Thyroid gland (tissue), 4 donors: Measurements from ENCODE around the gene GCNA. TPM values are rescaled to one million over a fixed set of nuclear protein-coding genes. Genes with fewer than 3 reads are reported as not detected.
"Not testable (repeated sequence)": the region's sequence is repeated elsewhere in the genome, so short reads cannot be mapped to it uniquely, and the experiment has no call there.

Source experiments
- DNase-seq, 2 donors: peaks; one replicate each; pipeline ENCODE4 v3.0.0-alpha.2; 2019
- H3K27ac ChIP-seq, 3 donors: fragments of 200-600 bp; sonication (generic); 1 replicate in 2 of 3; 2 replicates in 1 of 3; pipeline ENCODE4 v1.5.1; 2016 to 2019; ENCODE audit warnings: mild to moderate bottlenecking in 1 of 3, moderate library complexity in 1 of 3
- H3K27me3 ChIP-seq: fragments of 200-600 bp; sonication (generic); one replicate; pipeline ENCODE4 v1.5.1; 2019
- H3K36me3 ChIP-seq, 2 donors: fragments of 200-600 bp; sonication (generic); one replicate each; pipeline ENCODE4 v1.5.1; 2016 to 2019
- H3K4me1 ChIP-seq, 2 donors: fragments of 200-600 bp; sonication (generic); one replicate each; pipeline ENCODE4 v1.5.1; 2017 to 2019
- H3K4me3 ChIP-seq, 3 donors: fragments of 200-600 bp; sonication (generic); replicated peaks in 1 of 3; 1 replicate in 2 of 3; 2 replicates in 1 of 3; pipeline ENCODE4 v1.5.1; 2016; ENCODE audit warnings: mild to moderate bottlenecking in 1 of 3
- H3K9me3 ChIP-seq: fragments of 200-600 bp; sonication (generic); one replicate; pipeline ENCODE4 v1.5.1; 2017
- POLR2A ChIP-seq, 2 donors: fragments of 450-650 bp; IDR thresholded peaks; one replicate each; pipeline ENCODE4 v1.6.1; 2017; ENCODE audit warnings: antibody characterized with exemption in 2 of 2, mild to moderate bottlenecking in 2 of 2, moderate library complexity in 1 of 2
- WGBS, 2 donors: methylation state at CpG; one replicate each; pipeline ENCODE4 v1.1.5; 2017; 5-methylcytosine and 5-hydroxymethylcytosine counted together
- intact Hi-C: fragments of 100-400 bp; cut with DNase I; formaldehyde crosslinking; loops from one replicate; pipeline ENCODE4 v1.15.1; 2023
- total RNA-seq, 4 donors: library from RNA; depleted of rRNA; stranded (reverse); fragments of >200 nt; gene quantifications; one replicate each; pipeline ENCODE4 v1.2.3, GENCODE V29; 2016
- TF ChIP-seq, protein P1 (sequence below), 6 experiments: fragments of 200-600 bp in 3 of 6; fragments of 450-650 bp in 3 of 6; sonication (generic) in 3 of 6; IDR thresholded peaks; one replicate each; pipeline ENCODE4 v1.5.1; 2016 to 2019; ENCODE audit warnings: antibody characterized with exemption in 6 of 6, mild to moderate bottlenecking in 2 of 6, inconsistent platforms in 1 of 6, moderate library complexity in 1 of 6

Gene GCNA
- total RNA-seq, 4 donors from 2014 or later, result 1.8 to 3.6 (median 2.5) TPM

DNA sequence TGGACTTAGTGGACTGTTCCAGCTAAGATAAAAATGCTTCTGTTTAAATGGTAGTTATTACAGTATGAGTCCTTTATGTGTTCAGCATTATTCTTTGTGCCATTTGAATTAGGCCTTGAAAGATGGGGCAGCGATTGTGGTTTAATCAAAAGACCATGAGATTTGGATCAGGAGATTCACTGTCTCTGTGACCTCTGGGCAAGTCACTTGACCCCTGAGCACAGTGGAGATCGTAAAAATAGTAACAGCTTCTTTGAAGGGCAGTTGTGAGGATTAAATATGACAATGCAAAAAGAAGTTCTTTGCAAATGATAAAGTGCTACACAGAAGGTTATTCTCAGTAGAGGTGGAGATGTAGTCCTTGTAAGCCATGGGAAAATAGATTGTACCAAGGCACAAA lies 29.3 kb downstream of the GCNA start:
- peaks cover 11 to 31% of the 10 kb centered on the region in 2 donors for H3K36me3 ChIP-seq
- H3K9me3 ChIP-seq, result no peaks in the 10 kb centered on the region
- TF ChIP-seq, protein P1, sequence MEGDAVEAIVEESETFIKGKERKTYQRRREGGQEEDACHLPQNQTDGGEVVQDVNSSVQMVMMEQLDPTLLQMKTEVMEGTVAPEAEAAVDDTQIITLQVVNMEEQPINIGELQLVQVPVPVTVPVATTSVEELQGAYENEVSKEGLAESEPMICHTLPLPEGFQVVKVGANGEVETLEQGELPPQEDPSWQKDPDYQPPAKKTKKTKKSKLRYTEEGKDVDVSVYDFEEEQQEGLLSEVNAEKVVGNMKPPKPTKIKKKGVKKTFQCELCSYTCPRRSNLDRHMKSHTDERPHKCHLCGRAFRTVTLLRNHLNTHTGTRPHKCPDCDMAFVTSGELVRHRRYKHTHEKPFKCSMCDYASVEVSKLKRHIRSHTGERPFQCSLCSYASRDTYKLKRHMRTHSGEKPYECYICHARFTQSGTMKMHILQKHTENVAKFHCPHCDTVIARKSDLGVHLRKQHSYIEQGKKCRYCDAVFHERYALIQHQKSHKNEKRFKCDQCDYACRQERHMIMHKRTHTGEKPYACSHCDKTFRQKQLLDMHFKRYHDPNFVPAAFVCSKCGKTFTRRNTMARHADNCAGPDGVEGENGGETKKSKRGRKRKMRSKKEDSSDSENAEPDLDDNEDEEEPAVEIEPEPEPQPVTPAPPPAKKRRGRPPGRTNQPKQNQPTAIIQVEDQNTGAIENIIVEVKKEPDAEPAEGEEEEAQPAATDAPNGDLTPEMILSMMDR (IDR thresholded peaks at IDR 0.05), result no peak
- WGBS, 2 donors, result 90 to 100% methylated on average over 2 of the region's 2 CpGs
- H3K4me1 ChIP-seq, result no peaks in the 10 kb centered on the region
- H3K27me3 ChIP-seq, result no peaks in the 10 kb centered on the region
- intact Hi-C loops, result no loop called here
- no peak for DNase-seq
- no peak overlapping the region for H3K4me3 ChIP-seq
- H3K27ac ChIP-seq, result no peak overlapping the region

DNA sequence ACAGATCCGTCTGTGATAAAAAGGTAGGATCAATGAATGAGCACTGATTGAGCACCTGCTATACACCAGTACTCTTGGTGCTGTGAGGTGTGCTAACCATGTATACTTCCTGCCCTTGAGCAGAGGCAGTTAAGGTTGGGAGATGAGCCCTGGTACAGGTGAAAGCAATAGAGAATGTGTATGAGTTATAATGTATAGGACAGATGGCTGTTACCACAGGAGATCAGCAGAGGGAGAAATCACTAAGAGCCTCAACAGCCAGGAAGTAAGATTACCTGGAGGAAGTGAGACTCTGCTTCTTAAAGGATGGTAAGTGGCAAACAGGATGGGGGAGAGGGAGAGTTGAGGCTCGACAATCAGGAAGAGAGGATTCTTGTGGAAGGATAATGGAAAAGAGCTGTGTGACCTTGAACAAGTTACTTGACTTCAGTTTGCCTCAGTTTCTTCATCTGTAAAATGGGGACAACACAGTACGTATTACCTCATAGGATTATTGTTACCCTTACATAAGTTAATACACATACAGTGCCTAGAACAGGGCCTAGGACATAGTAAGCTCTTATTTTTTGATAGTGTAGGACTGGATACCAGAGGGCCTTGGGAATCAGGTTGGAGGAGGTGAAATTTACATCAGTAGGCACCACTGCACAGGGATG lies 31.0 kb downstream of the GCNA start:
- TF ChIP-seq POLR2A (IDR thresholded peaks at IDR 0.05), result no peak
- TF ChIP-seq, protein P1 (IDR thresholded peaks at IDR 0.05), result no peak
- no peak overlapping the region for H3K4me3 ChIP-seq
- no peaks in the 10 kb centered on the region for H3K27me3 ChIP-seq
- H3K4me1 ChIP-seq, result no peaks in the 10 kb centered on the region
- H3K9me3 ChIP-seq, result no peaks in the 10 kb centered on the region
- intact Hi-C loops, result no loop called here
- H3K36me3 ChIP-seq, result peaks cover 5 to 31% of the 10 kb centered on the region in 2 donors
- WGBS, 2 donors, result 87 to 98% methylated on average over 3 of the region's 3 CpGs
- no peak for DNase-seq
- H3K27ac ChIP-seq, result no peak overlapping the region

DNA sequence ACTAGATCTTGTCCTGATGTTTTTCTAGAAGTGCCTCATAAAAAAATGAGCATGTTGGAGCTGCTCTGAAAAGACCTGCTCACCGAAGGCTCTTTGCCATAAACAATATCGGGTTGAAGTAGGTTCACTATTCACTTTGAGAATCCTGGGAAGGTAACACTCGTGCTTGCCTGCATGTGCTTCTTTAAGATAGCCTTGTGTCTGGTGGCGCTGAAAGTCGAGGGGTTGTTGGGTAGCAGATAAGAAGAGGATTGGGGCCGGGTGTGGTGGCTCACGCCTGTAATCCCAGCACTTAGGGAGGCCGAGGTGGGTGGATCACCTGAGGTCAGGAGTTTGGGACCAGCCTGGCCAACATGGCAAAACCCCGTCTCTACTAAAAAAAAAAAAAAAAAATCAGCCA lies 33.5 kb downstream of the GCNA start:
- WGBS, 2 donors, result 96 to 100% methylated on average over 5 to 6 of the region's 9 CpGs
- DNase-seq, intact Hi-C loops, H3K4me3 ChIP-seq, H3K27me3 ChIP-seq, H3K27ac ChIP-seq, H3K4me1 ChIP-seq, H3K9me3 ChIP-seq: not testable (repeated sequence)
- H3K36me3 ChIP-seq, result peaks cover 0 to 23% of the 10 kb centered on the region in 2 donors

DNA sequence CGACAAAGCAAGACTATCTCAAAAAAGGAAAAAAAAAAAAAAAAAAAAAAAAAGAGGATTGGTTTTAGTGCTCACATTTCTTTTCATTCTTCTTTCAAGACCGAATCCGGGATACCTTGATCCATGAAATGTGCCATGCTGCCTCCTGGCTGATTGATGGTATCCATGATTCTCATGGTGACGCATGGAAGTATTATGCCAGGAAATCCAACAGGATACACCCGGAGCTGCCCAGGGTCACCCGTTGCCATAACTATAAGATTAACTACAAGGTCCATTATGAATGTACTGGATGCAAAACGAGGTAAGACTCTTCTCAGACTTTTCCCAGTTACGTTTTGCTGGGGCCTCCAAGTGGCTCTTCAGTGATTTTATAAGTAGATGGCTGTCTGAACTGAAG lies 34.0 kb downstream of the GCNA start:
- H3K36me3 ChIP-seq, result peaks cover 0 to 21% of the 10 kb centered on the region in 2 donors

DNA sequence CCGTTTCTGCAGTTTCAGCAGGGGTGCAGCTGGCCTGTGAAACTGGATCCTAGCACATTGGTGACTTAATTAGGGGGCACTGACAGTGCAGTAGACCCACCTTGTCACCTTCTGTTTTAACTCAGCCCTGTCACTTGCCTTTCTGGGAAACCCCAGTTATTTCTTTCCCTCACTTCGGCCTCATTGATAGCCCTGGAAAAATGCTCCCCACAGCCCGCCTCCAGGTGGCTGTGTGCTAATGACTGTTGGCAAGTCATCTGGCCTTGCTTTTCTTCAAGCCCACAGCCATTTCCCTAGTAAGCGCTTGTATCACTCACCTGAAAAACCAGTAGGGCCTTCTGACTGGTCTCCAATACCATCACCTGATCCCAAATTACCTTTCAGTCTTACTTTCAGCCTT lies 36.8 kb downstream of the GCNA start:
- Histone ChIP-seq H3K4me1 (peaks cover 0 to 10% of the 10 kb centered on the region in 2 donors), H3K27me3 (no peaks in the 10 kb centered on the region), H3K4me3 (no peak overlapping the region), H3K27ac (no peak overlapping the region), H3K9me3 (no peaks in the 10 kb centered on the region), H3K36me3 (peaks cover 0 to 14% of the 10 kb centered on the region in 2 donors)
- intact Hi-C loops, result no loop called here
- 95 to 96% methylated on average over 4 of the region's 4 CpGs for WGBS, 2 donors
- DNase-seq, result no peak
- TF ChIP-seq, protein P1 (IDR thresholded peaks at IDR 0.05), result no peak
- no peak for TF ChIP-seq POLR2A (IDR thresholded peaks at IDR 0.05)

More for the DNA sequence above, 34.0 kb downstream of the GCNA start:
- no peaks in the 10 kb centered on the region for H3K27me3 ChIP-seq
- no peak overlapping the region for H3K27ac ChIP-seq
- H3K4me1 ChIP-seq, result no peaks in the 10 kb centered on the region
- no peaks in the 10 kb centered on the region for H3K9me3 ChIP-seq
- no peak for DNase-seq
- WGBS, 2 donors, result 89 to 92% methylated on average over 8 of the region's 8 CpGs
- intact Hi-C loops, result no loop called here
- H3K4me3 ChIP-seq, result no peak overlapping the region
- TF ChIP-seq, protein P1 (IDR thresholded peaks at IDR 0.05), result no peak
- no peak for TF ChIP-seq POLR2A (IDR thresholded peaks at IDR 0.05)
